HFFc6 (cell line): ENCODE data around the gene SLC22A12. TPM values are rescaled to one million over a fixed set of nuclear protein-coding genes. Genes with fewer than 3 reads are reported as not detected.

Experiments
- DNase-seq: peaks from one replicate; pipeline ENCODE4 v3.0.0-alpha.2; 2018
- H3K27ac Mint-ChIP-seq: 2 replicates; pipeline ENCODE4 v1.8.0; 2020; ENCODE audit warnings: mild to moderate bottlenecking, mixed read lengths
- H3K27me3 Mint-ChIP-seq: 2 replicates; pipeline ENCODE4 v1.8.0; 2021; ENCODE audit warnings: mild to moderate bottlenecking, moderate library complexity, mixed read lengths; ENCODE audit not compliant: insufficient read depth
- H3K36me3 Mint-ChIP-seq: 2 replicates; pipeline ENCODE4 v1.8.0; 2021; ENCODE audit warnings: low read depth, mixed read lengths
- H3K4me1 Mint-ChIP-seq: 2 replicates; pipeline ENCODE4 v1.8.0; 2020; ENCODE audit warnings: low read depth, mixed read lengths
- H3K4me3 Mint-ChIP-seq: 2 replicates; pipeline ENCODE4 v1.8.0; 2020; ENCODE audit warnings: mild to moderate bottlenecking, moderate library complexity, mixed read lengths
- H3K9me3 Mint-ChIP-seq: 2 replicates; pipeline ENCODE4 v1.8.0; 2020; ENCODE audit warnings: mild to moderate bottlenecking, mixed read lengths
- total RNA-seq, 6 experiments: library from RNA; stranded (reverse); fragmentation: NEBNext Ultra II Directional; extraction: Animal tissue kit (Norgen Biotek cat#: 25700); gene quantifications; 2 replicates in 1 of 6; 3 replicates in 5 of 6; pipeline ENCODE4 v1.2.3, GENCODE V29; 2021
- TF ChIP-seq, protein P1 (sequence below): fragments of 200-600 bp; sonication (generic); IDR thresholded peaks from 2 replicates; pipeline ENCODE4 v1.5.0; 2021; ENCODE audit warnings: antibody characterized with exemption, mild to moderate bottlenecking

Gene SLC22A12
- total RNA-seq, 6 experiments from 2014 or later = not detected

DNA sequence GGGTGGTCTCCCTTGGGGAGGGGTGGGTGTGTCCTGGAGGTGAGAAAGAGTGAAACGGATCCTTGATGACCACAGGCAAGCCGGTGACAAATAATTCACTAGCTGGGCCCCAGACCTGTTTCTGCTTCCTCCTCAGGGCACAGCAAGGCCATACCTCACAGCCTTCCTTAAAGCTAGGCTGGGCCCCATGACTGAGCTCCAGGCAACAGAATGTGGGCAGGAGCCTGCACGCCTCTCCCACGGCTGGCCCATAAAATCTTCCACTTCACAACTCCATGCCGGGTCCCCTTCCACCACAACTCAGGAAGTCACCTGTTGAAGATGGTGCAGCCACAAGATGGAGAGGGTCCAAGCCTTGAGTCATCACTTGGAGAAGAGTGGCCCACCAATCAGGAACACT lies 23.9 kb downstream of the SLC22A12 start:
- Mint-ChIP-seq H3K27me3 (peaks cover 20% of the 10 kb centered on the region), H3K27ac (no peak overlapping the region), H3K9me3 (no peaks in the 10 kb centered on the region), H3K4me1 (0 out of 2 replicates have a peak, but pooled peaks cover 6% of the 10 kb centered on the region), H3K4me3 (no peak overlapping the region), H3K36me3 (no peaks in the 10 kb centered on the region)
- no peak for DNase-seq
- TF ChIP-seq, protein P1, sequence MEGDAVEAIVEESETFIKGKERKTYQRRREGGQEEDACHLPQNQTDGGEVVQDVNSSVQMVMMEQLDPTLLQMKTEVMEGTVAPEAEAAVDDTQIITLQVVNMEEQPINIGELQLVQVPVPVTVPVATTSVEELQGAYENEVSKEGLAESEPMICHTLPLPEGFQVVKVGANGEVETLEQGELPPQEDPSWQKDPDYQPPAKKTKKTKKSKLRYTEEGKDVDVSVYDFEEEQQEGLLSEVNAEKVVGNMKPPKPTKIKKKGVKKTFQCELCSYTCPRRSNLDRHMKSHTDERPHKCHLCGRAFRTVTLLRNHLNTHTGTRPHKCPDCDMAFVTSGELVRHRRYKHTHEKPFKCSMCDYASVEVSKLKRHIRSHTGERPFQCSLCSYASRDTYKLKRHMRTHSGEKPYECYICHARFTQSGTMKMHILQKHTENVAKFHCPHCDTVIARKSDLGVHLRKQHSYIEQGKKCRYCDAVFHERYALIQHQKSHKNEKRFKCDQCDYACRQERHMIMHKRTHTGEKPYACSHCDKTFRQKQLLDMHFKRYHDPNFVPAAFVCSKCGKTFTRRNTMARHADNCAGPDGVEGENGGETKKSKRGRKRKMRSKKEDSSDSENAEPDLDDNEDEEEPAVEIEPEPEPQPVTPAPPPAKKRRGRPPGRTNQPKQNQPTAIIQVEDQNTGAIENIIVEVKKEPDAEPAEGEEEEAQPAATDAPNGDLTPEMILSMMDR = no peak

DNA sequence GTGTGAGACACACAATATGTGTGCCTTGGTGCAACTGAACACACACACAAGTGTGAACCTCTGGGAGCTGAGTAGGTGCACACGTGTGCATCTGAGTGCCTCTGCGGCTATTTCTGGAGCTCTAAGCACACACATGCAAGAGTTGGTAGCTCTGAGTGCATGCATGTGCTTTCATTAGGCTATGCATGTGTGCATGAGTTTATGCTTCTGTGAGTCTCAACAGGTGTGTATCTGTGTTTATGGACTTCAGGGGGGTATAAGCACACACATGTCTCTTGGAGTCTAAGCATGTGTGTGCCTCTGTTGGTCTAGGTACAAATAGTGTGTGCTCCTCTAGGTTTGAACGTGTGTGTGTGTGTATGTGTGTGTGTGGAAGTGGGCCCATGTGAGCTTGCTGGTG lies 25.8 kb downstream of the SLC22A12 start:
- Mint-ChIP-seq H3K4me1 (0 out of 2 replicates have a peak, but pooled peaks cover 4% of the 10 kb centered on the region), H3K36me3 (no peaks in the 10 kb centered on the region)

DNA sequence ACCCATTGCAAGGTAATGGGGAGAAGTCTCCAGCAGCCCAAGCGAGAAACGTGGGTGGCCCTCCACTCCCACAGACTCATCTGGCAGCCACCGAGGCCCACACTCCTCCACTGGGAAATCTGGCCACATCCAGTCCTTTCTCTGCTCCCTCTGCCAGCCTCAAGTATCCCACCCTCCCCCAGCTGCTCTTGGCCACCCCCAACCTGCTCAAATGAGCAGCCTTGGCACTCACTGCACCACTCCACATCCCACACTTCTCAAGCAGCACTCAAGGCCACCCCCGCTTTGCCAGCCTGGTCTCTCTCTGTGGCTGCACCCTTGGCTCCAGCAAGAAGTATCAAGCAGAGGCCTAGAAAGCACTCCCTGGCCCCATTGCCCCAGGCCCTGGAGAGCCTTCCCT lies 28.2 kb downstream of the SLC22A12 start:
- Mint-ChIP-seq H3K4me1 (no peaks in the 10 kb centered on the region), H3K4me3 (no peak overlapping the region), H3K36me3 (no peaks in the 10 kb centered on the region), H3K9me3 (no peaks in the 10 kb centered on the region), H3K27me3 (peaks cover 22% of the 10 kb centered on the region), H3K27ac (no peak overlapping the region)
- DNase-seq = no peak
- TF ChIP-seq, protein P1 = no peak

More for the DNA sequence above, 25.8 kb downstream of the SLC22A12 start:
- Mint-ChIP-seq H3K27ac (no peak overlapping the region), H3K9me3 (no peaks in the 10 kb centered on the region), H3K27me3 (peaks cover 17% of the 10 kb centered on the region), H3K4me3 (no peak overlapping the region)
- DNase-seq = no peak
- TF ChIP-seq, protein P1 = no peak

DNA sequence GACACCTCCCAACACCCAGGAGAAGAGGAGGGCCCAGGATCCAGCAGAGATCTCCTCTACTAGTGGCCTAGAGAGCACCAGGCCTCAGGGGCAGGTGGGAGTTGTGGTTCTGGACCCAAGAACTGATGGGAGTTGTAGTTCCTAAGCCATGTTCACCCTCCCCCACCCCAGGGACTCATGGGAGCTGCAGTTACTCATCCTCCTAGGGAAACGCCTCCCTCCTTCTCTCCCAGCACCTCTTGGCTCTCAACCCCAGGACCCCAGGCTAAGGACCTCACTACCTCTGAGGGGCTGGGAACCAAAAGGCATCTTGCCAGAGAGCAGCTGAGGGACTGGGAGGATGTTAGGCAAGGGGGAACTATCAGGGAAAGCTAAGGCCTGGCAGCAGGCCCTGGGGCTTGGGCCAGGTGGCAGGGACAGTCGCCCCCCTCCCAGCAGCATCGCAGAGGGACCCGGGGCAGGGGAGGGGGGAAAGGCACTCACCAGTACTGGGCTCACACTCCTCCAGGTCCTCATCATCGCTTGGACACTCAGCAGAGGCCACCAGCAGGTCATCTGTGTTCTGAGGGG lies 28.9 kb downstream of the SLC22A12 start:
- H3K36me3 Mint-ChIP-seq = no peaks in the 10 kb centered on the region
- peak; percentile 35 for DNase-seq
- TF ChIP-seq, protein P1 = no peak
- H3K4me1 Mint-ChIP-seq = no peaks in the 10 kb centered on the region
- H3K9me3 Mint-ChIP-seq = no peaks in the 10 kb centered on the region
- H3K4me3 Mint-ChIP-seq = no peak overlapping the region
- H3K27me3 Mint-ChIP-seq = peaks cover 21% of the 10 kb centered on the region
- H3K27ac Mint-ChIP-seq = no peak overlapping the region

DNA sequence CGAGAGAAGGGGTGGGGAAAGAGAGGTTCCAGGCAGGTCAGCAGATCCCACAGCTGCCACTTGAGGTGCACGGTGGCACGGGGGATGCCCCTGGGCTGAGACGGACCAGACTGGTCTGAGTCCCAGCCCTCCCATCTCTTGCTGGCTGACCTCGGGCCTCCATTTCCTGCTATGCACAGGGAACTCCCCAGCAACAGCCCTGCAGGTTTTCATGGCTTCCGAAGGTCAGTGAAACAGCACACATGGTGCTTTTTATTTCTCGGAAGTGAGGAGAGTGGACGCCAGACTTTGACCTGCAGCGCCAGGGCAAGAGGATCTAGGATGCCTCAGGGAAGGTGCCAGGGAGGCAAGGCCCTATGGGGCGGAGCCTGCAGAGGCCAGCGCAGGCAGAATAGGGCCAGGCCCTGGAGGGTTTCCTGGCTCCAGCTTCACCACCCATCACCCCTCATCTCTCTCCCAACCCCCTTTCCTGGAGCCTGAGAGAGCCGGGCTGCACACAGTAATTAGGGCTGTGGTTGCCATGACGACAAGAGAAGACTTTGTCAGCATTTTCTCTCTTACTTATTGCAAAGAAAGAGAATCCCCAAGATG lies 29.5 kb downstream of the SLC22A12 start:
- TF ChIP-seq, protein P1 = no peak
- no peaks in the 10 kb centered on the region for H3K4me1 Mint-ChIP-seq
- H3K27ac Mint-ChIP-seq = no peak overlapping the region
- no peaks in the 10 kb centered on the region for H3K36me3 Mint-ChIP-seq
- no peak overlapping the region for H3K4me3 Mint-ChIP-seq
- no peaks in the 10 kb centered on the region for H3K9me3 Mint-ChIP-seq
- no peak for DNase-seq
- peaks cover 18% of the 10 kb centered on the region for H3K27me3 Mint-ChIP-seq
